HepG2 (cell line): ENCODE measurements around the gene TMEM132D.

Experiments
- ARHGAP35 ChIP-seq: sonication (generic); formaldehyde crosslinking; IDR thresholded peaks from 2 replicates; pipeline ENCODE4 v1.9.0; 2022; ENCODE audit warnings: mild to moderate bottlenecking, inconsistent platforms, moderate library complexity, missing genetic modification reagents, borderline replicate concordance
- BRCA1 ChIP-seq: sonication (generic); formaldehyde crosslinking; IDR thresholded peaks from 2 replicates; pipeline ENCODE4 v1.4.0; 2020; ENCODE audit warnings: missing genetic modification reagents
- DNMT3B ChIP-seq: conservative IDR thresholded peaks from 2 replicates; pipeline ENCODE4 v1.6.1; 2016; ENCODE audit warnings: missing biosample characterization, control low read depth
- FOXP1 ChIP-seq, 2 experiments: fragments of 450-650 bp in 1 of 2; IDR thresholded peaks; 2 replicates each; pipeline ENCODE4 v1.6.1; 2017 to 2018; ENCODE audit warnings: antibody characterized with exemption in 1 of 2
- HMGA1 ChIP-seq: sonication (generic); formaldehyde crosslinking; conservative IDR thresholded peaks from 2 replicates; pipeline ENCODE4 v1.4.0; 2020; ENCODE audit warnings: missing genetic modification reagents
- KDM1A ChIP-seq: IDR thresholded peaks from 2 replicates; pipeline ENCODE4 v1.6.1; 2016; ENCODE audit warnings: missing compliant biosample characterization
- RAD51 ChIP-seq: fragments of 450-650 bp; IDR thresholded peaks from 2 replicates; pipeline ENCODE4 v1.6.1; 2016; ENCODE audit warnings: borderline replicate concordance
- RARG ChIP-seq: sonication (generic); formaldehyde crosslinking; IDR thresholded peaks from 2 replicates; pipeline ENCODE4 v1.4.0; 2020; ENCODE audit warnings: low read depth, mild to moderate bottlenecking, missing genetic modification reagents
- SMAD3 ChIP-seq: sonication (generic); formaldehyde crosslinking; IDR thresholded peaks from 2 replicates; pipeline ENCODE4 v1.4.0; 2020; ENCODE audit warnings: missing genetic modification reagents
- TF ChIP-seq, protein P1 (sequence below): IDR thresholded peaks from 2 replicates; pipeline ENCODE4 v1.6.1; 2018; ENCODE audit warnings: missing genetic modification reagents
- TF ChIP-seq, protein P2 (sequence below): sonication (generic); formaldehyde crosslinking; IDR thresholded peaks from 2 replicates; pipeline ENCODE4 v1.5.0; 2020; ENCODE audit warnings: mild to moderate bottlenecking, missing genetic modification reagents, moderate library complexity

DNA sequence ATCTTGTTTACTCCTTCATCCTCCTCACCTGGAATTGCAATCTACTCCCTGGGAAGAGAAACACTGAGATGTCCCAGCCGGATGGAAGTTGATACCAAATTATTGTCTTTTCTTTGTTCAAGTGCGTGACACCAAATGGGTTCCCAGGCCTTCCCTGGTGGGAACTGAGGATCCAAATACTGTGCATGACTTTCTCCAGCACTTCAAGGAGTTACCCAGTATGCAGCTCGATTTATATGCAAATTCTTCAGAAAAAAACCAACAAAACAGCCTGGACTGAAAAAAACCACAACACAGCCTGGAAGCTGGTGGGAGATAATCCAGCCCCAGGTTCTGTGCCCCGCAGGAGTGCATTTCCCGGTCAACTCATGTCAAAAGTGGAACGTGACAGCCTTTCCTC is 740.0 kb downstream of the TMEM132D start:
- no peak for TF ChIP-seq SMAD3 (CRISPR knock-in tag)
- TF ChIP-seq, protein P1, sequence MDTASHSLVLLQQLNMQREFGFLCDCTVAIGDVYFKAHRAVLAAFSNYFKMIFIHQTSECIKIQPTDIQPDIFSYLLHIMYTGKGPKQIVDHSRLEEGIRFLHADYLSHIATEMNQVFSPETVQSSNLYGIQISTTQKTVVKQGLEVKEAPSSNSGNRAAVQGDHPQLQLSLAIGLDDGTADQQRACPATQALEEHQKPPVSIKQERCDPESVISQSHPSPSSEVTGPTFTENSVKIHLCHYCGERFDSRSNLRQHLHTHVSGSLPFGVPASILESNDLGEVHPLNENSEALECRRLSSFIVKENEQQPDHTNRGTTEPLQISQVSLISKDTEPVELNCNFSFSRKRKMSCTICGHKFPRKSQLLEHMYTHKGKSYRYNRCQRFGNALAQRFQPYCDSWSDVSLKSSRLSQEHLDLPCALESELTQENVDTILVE (CRISPR knock-in tag): no peak
- TF ChIP-seq HMGA1 (CRISPR knock-in tag): no peak
- TF ChIP-seq DNMT3B (CRISPR knock-in tag): no peak
- TF ChIP-seq FOXP1 (IDR thresholded peaks at IDR 0.05): no peak
- no peak for TF ChIP-seq FOXP1 (CRISPR knock-in tag; IDR thresholded peaks at IDR 0.05)
- no peak for TF ChIP-seq BRCA1 (CRISPR knock-in tag)
- TF ChIP-seq, protein P2, sequence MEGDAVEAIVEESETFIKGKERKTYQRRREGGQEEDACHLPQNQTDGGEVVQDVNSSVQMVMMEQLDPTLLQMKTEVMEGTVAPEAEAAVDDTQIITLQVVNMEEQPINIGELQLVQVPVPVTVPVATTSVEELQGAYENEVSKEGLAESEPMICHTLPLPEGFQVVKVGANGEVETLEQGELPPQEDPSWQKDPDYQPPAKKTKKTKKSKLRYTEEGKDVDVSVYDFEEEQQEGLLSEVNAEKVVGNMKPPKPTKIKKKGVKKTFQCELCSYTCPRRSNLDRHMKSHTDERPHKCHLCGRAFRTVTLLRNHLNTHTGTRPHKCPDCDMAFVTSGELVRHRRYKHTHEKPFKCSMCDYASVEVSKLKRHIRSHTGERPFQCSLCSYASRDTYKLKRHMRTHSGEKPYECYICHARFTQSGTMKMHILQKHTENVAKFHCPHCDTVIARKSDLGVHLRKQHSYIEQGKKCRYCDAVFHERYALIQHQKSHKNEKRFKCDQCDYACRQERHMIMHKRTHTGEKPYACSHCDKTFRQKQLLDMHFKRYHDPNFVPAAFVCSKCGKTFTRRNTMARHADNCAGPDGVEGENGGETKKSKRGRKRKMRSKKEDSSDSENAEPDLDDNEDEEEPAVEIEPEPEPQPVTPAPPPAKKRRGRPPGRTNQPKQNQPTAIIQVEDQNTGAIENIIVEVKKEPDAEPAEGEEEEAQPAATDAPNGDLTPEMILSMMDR (CRISPR knock-in tag): no peak
- no peak for TF ChIP-seq ARHGAP35
- TF ChIP-seq RAD51: no peak
- TF ChIP-seq RARG (CRISPR knock-in tag): no peak
- TF ChIP-seq KDM1A (CRISPR knock-in tag): no peak
